GM18520 (cell line): Measurements from ENCODE around the gene NUPR1.
"Not testable (repeated sequence)": the region's sequence is repeated elsewhere in the genome, so short reads cannot be mapped to it uniquely, and the experiment has no call there.

Source experiments
- ATAC-seq: cut with Tn5 transposase; IDR thresholded peaks from one replicate; pipeline ENCODE4 v1.9.1; 2021; ENCODE audit not compliant: unreplicated experiment

NUPR1 gene

GRCh38 chr16:28500476-28501180 is 38.1 kb downstream of the NUPR1 start:
- ATAC-seq, result not testable (repeated sequence)

- ATAC-seq, result no peak
Observed at GRCh38 chr16:28499854-28500253, 38.9 kb downstream of the NUPR1 start.

GRCh38 chr16:28498666-28499381 is 40.0 kb downstream of the NUPR1 start:
- ATAC-seq, result no peak

- no peak for ATAC-seq
Observed at GRCh38 chr16:28497861-28498599, 40.7 kb downstream of the NUPR1 start.

GRCh38 chr16:28497386-28497785 is 41.4 kb downstream of the NUPR1 start:
- ATAC-seq, result no peak

- no peak for ATAC-seq
Observed at GRCh38 chr16:28496844-28497243, 41.9 kb downstream of the NUPR1 start.

GRCh38 chr16:28495795-28496749 is 42.7 kb downstream of the NUPR1 start:
- ATAC-seq, result no peak

- no peak for ATAC-seq
Observed at GRCh38 chr16:28495098-28495793, 43.5 kb downstream of the NUPR1 start.

GRCh38 chr16:28494121-28494851 is 44.5 kb downstream of the NUPR1 start, which contains the start of gene APOBR:
Gene APOBR (plus strand): TSS chr16:28494643. CDS start chr16:28494682, 39 bp downstream.
- ATAC-seq, result peak; percentile 40

- no peak for ATAC-seq
Observed at GRCh38 chr16:28492511-28492910, 46.3 kb downstream of the NUPR1 start.

GRCh38 chr16:28491970-28492474 is 46.8 kb downstream of the NUPR1 start, which contains the start of gene CLN3:
Gene CLN3 (minus strand): TSS chr16:28492074. CDS start chr16:28491759, 315 bp downstream.
- peak; percentile 36 for ATAC-seq

GRCh38 chr16:28491230-28491969 is 47.4 kb downstream of the NUPR1 start:
- no peak for ATAC-seq

- ATAC-seq, result no peak
Observed at GRCh38 chr16:28486266-28486665, 52.5 kb downstream of the NUPR1 start.

- ATAC-seq, result not testable (repeated sequence)
Observed at GRCh38 chr16:28483361-28483760, 55.4 kb downstream of the NUPR1 start.
